Tibial nerve (tissue), 4 donors: ENCODE data around the gene SYP.

ENCODE experiments used
- EP300 ChIP-seq, 2 donors: sonication (generic); formaldehyde crosslinking; IDR thresholded peaks; one replicate each; pipeline ENCODE4 v1.6.1; 2017; ENCODE audit warnings: antibody characterized with exemption in 2 of 2, mild to moderate bottlenecking in 1 of 2
- POLR2A ChIP-seq, 2 donors: fragments of 450-650 bp; IDR thresholded peaks; one replicate each; pipeline ENCODE4 v1.6.1; 2017; ENCODE audit warnings: antibody characterized with exemption in 2 of 2, mild to moderate bottlenecking in 2 of 2, moderate library complexity in 2 of 2
- TF ChIP-seq, protein P1 (sequence below), 5 experiments: fragments of 200-600 bp in 3 of 5; fragments of 450-650 bp in 2 of 5; sonication (generic) in 3 of 5; IDR thresholded peaks; one replicate each; pipeline ENCODE4 v1.5.1; 2016 to 2019; ENCODE audit warnings: antibody characterized with exemption in 5 of 5, mild to moderate bottlenecking in 3 of 5, moderate library complexity in 2 of 5

- TF ChIP-seq POLR2A (IDR thresholded peaks at IDR 0.05) (no peak), EP300 (IDR thresholded peaks at IDR 0.05) (no peak)
- TF ChIP-seq, protein P1, sequence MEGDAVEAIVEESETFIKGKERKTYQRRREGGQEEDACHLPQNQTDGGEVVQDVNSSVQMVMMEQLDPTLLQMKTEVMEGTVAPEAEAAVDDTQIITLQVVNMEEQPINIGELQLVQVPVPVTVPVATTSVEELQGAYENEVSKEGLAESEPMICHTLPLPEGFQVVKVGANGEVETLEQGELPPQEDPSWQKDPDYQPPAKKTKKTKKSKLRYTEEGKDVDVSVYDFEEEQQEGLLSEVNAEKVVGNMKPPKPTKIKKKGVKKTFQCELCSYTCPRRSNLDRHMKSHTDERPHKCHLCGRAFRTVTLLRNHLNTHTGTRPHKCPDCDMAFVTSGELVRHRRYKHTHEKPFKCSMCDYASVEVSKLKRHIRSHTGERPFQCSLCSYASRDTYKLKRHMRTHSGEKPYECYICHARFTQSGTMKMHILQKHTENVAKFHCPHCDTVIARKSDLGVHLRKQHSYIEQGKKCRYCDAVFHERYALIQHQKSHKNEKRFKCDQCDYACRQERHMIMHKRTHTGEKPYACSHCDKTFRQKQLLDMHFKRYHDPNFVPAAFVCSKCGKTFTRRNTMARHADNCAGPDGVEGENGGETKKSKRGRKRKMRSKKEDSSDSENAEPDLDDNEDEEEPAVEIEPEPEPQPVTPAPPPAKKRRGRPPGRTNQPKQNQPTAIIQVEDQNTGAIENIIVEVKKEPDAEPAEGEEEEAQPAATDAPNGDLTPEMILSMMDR (IDR thresholded peaks at IDR 0.05), result no peak
Measured at GRCh38 chrX:49177873-49178480, 22.0 kb downstream of the SYP start.
